ENCODE measurements around the gene XXYLT1. TPM values are rescaled to one million over a fixed set of nuclear protein-coding genes. Genes with fewer than 3 reads are reported as not detected.
A peak's percentile ranks its signal among the peaks of the same experiment; 100 is the strongest.

Gene XXYLT1
- total RNA-seq, 1 donor from 2014 or later, result 25.4 TPM

DNA sequence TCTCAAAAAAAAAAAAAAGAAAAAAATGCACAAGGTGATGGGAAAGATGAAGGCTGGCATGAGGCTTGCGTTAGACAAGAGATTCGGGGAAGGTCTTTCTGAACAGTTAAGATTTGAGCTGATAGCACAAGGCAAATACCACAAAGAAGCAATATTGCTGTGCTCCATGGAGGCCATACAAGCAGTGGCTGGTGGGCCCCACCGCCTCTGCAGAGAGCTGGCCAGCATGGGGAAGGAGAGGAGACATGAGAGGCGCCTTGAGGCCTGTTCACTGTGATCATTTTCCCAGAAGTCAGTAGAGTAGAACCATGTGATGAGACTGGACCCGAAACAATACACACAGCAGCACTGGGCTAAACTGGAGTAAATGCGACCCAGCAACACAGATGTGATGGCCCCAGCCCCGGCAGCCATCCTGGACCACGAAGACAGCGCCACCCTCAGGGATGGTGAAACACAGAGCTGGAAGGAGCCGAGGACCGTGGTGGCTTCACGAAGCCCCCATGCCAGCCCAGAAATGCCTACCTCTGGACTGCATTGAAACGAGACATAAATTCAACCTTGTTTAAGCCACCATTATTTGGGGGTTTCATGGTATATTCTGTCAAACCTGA lies 5.5 kb downstream of the XXYLT1 start:
- H3K4me3 Mint-ChIP-seq (ENCODE audit: low read depth), result no peak overlapping the region
- DNase-seq (ENCODE audit: low spot score, unreplicated experiment), result no peak
- H3K4me1 Mint-ChIP-seq (ENCODE audit: low read depth), result peaks cover 11% of the 10 kb centered on the region
- H3K27me3 Mint-ChIP-seq, result peaks cover 7% of the 10 kb centered on the region
- H3K36me3 Mint-ChIP-seq (ENCODE audit: insufficient read depth), result peaks cover 8% of the 10 kb centered on the region
- H3K9me3 Mint-ChIP-seq (ENCODE audit: low read depth), result no peaks in the 10 kb centered on the region
- no peak overlapping the region for H3K27ac Mint-ChIP-seq
- TF ChIP-seq, protein P1, sequence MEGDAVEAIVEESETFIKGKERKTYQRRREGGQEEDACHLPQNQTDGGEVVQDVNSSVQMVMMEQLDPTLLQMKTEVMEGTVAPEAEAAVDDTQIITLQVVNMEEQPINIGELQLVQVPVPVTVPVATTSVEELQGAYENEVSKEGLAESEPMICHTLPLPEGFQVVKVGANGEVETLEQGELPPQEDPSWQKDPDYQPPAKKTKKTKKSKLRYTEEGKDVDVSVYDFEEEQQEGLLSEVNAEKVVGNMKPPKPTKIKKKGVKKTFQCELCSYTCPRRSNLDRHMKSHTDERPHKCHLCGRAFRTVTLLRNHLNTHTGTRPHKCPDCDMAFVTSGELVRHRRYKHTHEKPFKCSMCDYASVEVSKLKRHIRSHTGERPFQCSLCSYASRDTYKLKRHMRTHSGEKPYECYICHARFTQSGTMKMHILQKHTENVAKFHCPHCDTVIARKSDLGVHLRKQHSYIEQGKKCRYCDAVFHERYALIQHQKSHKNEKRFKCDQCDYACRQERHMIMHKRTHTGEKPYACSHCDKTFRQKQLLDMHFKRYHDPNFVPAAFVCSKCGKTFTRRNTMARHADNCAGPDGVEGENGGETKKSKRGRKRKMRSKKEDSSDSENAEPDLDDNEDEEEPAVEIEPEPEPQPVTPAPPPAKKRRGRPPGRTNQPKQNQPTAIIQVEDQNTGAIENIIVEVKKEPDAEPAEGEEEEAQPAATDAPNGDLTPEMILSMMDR (IDR thresholded peaks at IDR 0.05; ENCODE audit: unreplicated experiment), result no peak

DNA sequence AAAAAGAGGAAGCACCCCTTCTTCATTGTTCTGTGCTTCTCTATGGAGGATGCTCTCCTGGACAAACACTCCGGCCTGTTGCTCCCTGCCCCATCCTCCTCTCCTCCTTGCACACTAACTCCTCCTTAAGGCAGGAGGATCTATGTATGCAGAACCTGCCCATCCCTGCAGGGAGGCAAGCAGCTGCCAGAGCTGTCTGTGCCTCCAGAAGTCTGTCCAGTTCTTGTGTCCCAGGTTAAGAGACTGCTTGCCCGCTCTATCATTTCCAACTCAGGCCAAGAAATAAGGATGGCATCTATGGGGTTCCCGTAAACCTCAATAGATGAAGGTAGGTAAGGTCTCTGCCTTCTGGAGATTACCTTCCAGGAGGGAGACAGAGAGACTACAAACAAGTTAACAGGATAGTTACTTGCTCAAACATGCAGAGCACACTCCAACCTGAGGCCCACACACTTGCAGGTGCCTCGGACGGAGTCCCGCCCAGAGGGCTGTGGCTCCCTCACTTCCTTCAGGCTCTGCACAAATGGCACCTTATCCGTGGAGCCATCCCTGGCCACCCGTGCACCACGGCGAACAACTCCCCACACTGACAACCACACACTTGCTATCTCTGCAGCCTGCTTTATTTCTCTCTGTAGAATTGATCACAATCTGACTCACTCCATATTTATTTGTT lies 6.9 kb downstream of the XXYLT1 start:
- peaks cover 3% of the 10 kb centered on the region for H3K4me1 Mint-ChIP-seq (ENCODE audit: low read depth)
- no peaks in the 10 kb centered on the region for H3K9me3 Mint-ChIP-seq (ENCODE audit: low read depth)
- no peak overlapping the region for H3K27ac Mint-ChIP-seq
- H3K4me3 Mint-ChIP-seq (ENCODE audit: low read depth), result no peak overlapping the region
- peaks cover 7% of the 10 kb centered on the region for H3K27me3 Mint-ChIP-seq
- peaks cover 8% of the 10 kb centered on the region for H3K36me3 Mint-ChIP-seq (ENCODE audit: insufficient read depth)
- TF ChIP-seq, protein P1 (IDR thresholded peaks at IDR 0.05; ENCODE audit: unreplicated experiment), result no peak
- no peak for DNase-seq (ENCODE audit: low spot score, unreplicated experiment)

DNA sequence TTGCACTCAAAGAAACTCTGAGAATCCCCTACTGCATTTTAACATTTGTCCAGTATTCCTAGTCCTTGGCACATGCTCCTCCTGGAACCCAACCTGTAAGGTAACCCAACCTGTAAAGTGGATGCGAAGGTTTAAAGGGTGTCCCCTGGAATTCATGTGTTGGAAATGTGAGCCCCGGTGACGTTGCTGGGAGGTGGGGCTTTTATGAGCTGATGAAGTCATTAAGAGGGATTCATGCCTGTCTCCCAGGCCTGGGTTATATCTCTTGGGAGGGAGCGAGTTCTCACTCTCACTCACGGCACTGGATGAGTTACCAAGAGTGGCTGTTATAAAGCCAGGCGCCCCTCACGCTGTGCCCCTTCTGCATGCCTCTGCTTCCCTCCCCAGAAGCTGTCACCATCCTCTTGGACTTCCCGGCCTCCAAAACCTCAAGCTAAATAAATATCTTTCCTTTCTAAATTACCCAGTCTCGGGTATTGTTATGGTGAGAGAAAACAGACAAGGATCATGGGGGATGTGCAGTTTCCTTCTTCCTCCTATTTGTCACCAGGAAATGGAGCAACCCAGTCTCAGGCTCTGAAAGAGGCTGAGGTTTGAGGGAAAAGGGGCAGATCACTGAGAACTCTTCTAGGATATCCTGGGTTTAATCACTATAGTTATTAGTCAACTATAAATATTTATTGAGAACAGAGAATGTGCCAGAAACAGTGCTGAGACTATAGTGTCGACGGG lies 7.6 kb downstream of the XXYLT1 start:
- Mint-ChIP-seq H3K36me3 (ENCODE audit: insufficient read depth) (peaks cover 8% of the 10 kb centered on the region), H3K9me3 (ENCODE audit: low read depth) (no peaks in the 10 kb centered on the region), H3K27ac (no peak overlapping the region), H3K4me1 (ENCODE audit: low read depth) (peaks cover 3% of the 10 kb centered on the region), H3K4me3 (ENCODE audit: low read depth) (no peak overlapping the region), H3K27me3 (peaks cover 7% of the 10 kb centered on the region)
- TF ChIP-seq, protein P1 (IDR thresholded peaks at IDR 0.05; ENCODE audit: unreplicated experiment), result no peak
- no peak for DNase-seq (ENCODE audit: low spot score, unreplicated experiment)

DNA sequence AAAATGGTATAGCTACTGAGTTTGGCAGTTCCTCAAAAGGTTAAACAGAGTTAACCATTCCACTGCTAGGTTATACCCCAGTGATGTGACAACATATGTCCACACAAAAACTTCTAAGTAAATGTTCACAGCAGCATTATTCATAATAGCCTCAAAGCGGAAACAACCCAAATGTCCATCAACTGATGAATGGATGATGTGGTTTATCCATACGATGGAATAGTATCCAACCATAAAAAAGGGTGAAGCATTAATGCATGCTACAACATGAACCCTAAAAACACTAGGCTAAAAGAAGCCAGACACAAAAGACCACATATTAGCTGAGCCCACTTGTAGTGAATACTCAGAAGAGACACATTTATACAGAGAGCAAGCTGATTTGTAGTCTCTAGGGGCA lies 9.0 kb downstream of the XXYLT1 start:
- Mint-ChIP-seq H3K4me1 (ENCODE audit: low read depth) (peaks cover 3% of the 10 kb centered on the region), H3K27ac (no peak overlapping the region), H3K36me3 (ENCODE audit: insufficient read depth) (peaks cover 3% of the 10 kb centered on the region), H3K4me3 (ENCODE audit: low read depth) (no peak overlapping the region), H3K9me3 (ENCODE audit: low read depth) (no peaks in the 10 kb centered on the region), H3K27me3 (peaks cover 7% of the 10 kb centered on the region)
- DNase-seq (ENCODE audit: low spot score, unreplicated experiment), result no peak
- TF ChIP-seq, protein P1 (IDR thresholded peaks at IDR 0.05; ENCODE audit: unreplicated experiment), result no peak

DNA sequence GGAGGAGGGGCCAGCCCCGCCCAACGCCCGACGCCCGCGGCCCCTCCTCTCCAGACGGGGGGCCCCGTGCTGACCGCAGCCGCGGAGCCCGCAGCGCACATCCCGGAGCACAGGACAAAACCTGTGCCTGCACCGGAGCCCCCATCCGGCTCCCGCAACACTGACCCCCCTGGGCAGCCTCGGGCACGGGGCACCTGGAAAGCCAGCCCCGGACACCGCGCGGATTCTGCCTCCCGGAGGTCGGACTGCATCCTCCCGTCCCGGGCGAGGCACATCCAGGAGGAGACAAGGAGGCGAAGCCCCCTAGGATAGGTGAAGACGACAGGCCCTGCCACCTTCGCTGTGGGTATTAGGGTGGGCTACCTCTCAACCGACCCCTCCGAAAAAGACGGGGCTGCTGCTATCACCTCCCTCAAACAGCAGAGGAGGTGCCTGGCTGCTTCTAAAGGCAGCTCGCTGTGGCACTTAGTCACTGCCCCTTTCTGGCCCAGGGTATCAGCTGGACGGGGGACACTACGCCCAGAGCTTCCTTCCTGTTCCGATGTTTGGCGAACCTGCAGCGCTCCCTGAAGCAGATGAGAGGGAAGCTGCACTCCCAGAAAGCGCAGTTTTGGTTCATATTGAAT lies 10.6 kb downstream of the XXYLT1 start:
- no peak for DNase-seq (ENCODE audit: low spot score, unreplicated experiment)
- Mint-ChIP-seq H3K27me3 (peaks cover 7% of the 10 kb centered on the region), H3K36me3 (ENCODE audit: insufficient read depth) (peaks cover 3% of the 10 kb centered on the region), H3K4me1 (ENCODE audit: low read depth) (peaks cover 3% of the 10 kb centered on the region), H3K27ac (no peak overlapping the region), H3K4me3 (ENCODE audit: low read depth) (peak overlapping the region; percentile 64), H3K9me3 (ENCODE audit: low read depth) (no peaks in the 10 kb centered on the region)
- TF ChIP-seq, protein P1 (IDR thresholded peaks at IDR 0.05; ENCODE audit: unreplicated experiment), result no peak

Measured in progenitor cell of endocrine pancreas (in vitro differentiated cells).